Neural progenitor cell (in vitro differentiated cells): ENCODE data around the gene LMO1. TPM values are rescaled to one million over a fixed set of nuclear protein-coding genes. Genes with fewer than 3 reads are reported as not detected.

Source experiments
- DNase-seq: peaks from one replicate; pipeline ENCODE4 v3.0.0-alpha.2; 2016; ENCODE audit warnings: low spot score
- H2AFZ ChIP-seq: fragments of 200-600 bp; sonication (generic); replicated peaks from 2 replicates; pipeline ENCODE4 v1.6.1; 2016; ENCODE audit warnings: antibody characterized with exemption
- H3F3A ChIP-seq: fragments of 200-600 bp; sonication (generic); 2 replicates; pipeline ENCODE4 v1.6.1; 2016; ENCODE audit warnings: antibody characterized with exemption, low read depth
- H3K27ac ChIP-seq: fragments of 200-600 bp; sonication (generic); 2 replicates; pipeline ENCODE4 v1.5.1; 2016; ENCODE audit warnings: mild to moderate bottlenecking
- H3K27me3 ChIP-seq: fragments of 200-600 bp; sonication (generic); 2 replicates; pipeline ENCODE4 v1.6.1; 2016; ENCODE audit warnings: mild to moderate bottlenecking, moderate library complexity
- H3K36me3 ChIP-seq: fragments of 200-600 bp; sonication (generic); 2 replicates; pipeline ENCODE4 v1.5.1; 2016
- H3K4me1 ChIP-seq: fragments of 200-600 bp; sonication (generic); 2 replicates; pipeline ENCODE4 v1.6.1; 2016; ENCODE audit warnings: mixed run types
- H3K4me2 ChIP-seq: fragments of 200-600 bp; sonication (generic); 2 replicates; pipeline ENCODE4 v1.6.1; 2016
- H3K4me3 ChIP-seq: fragments of 200-600 bp; sonication (generic); 2 replicates; pipeline ENCODE4 v1.5.1; 2016
- H3K79me2 ChIP-seq: fragments of 200-600 bp; sonication (generic); 2 replicates; pipeline ENCODE4 v1.6.1; 2016; ENCODE audit warnings: low read depth
- H3K9ac ChIP-seq: fragments of 200-600 bp; sonication (generic); 2 replicates; pipeline ENCODE4 v1.6.1; 2016
- H3K9me3 ChIP-seq: fragments of 200-600 bp; sonication (generic); 2 replicates; pipeline ENCODE4 v1.5.1; 2016; ENCODE audit warnings: low read depth
- H4K20me1 ChIP-seq: fragments of 200-600 bp; sonication (generic); 2 replicates; pipeline ENCODE4 v1.6.1; 2016; ENCODE audit warnings: low read depth
- H3K27ac Mint-ChIP-seq: 3 replicates; pipeline ENCODE4 v1.8.0; 2021; ENCODE audit warnings: mixed read lengths
- H3K27me3 Mint-ChIP-seq: 2 replicates; pipeline ENCODE4 v1.8.0; 2022; ENCODE audit warnings: low read depth, mild to moderate bottlenecking, inconsistent platforms, moderate library complexity, mixed read lengths; ENCODE audit not compliant: insufficient read depth
- H3K36me3 Mint-ChIP-seq: 3 replicates; pipeline ENCODE4 v1.8.0; 2021; ENCODE audit warnings: mixed read lengths
- H3K4me1 Mint-ChIP-seq: 3 replicates; pipeline ENCODE4 v1.8.0; 2021; ENCODE audit warnings: mixed read lengths
- H3K4me3 Mint-ChIP-seq: 3 replicates; pipeline ENCODE4 v1.8.0; 2021; ENCODE audit warnings: mild to moderate bottlenecking, moderate library complexity, mixed read lengths
- H3K9me3 Mint-ChIP-seq: 3 replicates; pipeline ENCODE4 v1.8.0; 2020; ENCODE audit warnings: mixed read lengths
- CTCF ChIP-seq: fragments of 200-600 bp; sonication (generic); IDR thresholded peaks from 2 replicates; pipeline ENCODE4 v1.5.1; 2017; ENCODE audit warnings: antibody characterized with exemption, mild to moderate bottlenecking
- EZH2 ChIP-seq: fragments of 200-600 bp; sonication (generic); IDR thresholded peaks from 2 replicates; pipeline ENCODE4 v1.6.1; 2017; ENCODE audit warnings: antibody characterized with exemption, mild to moderate bottlenecking, moderate library complexity
- EZH2phosphoT487 ChIP-seq: fragments of 200-600 bp; sonication (generic); IDR thresholded peaks from 2 replicates; pipeline ENCODE4 v1.6.1; 2017; ENCODE audit warnings: antibody characterized with exemption
- total RNA-seq: library from RNA; depleted of rRNA; stranded (reverse); fragments of >200 nt; gene quantifications from 2 replicates; pipeline ENCODE4 v1.2.3, GENCODE V29; 2015; ENCODE audit warnings: low replicate concordance

Gene LMO1
- total RNA-seq, 1 donor from 2014 or later = 2.9 TPM

GRCh38 chr11:8178297-8178696, 85.4 kb downstream of the LMO1 start:
- Histone ChIP-seq H3K4me1 (peaks cover 16% of the 10 kb centered on the region), H3F3A (peaks cover 16% of the 10 kb centered on the region), H3K4me2 (no peak overlapping the region), H2AFZ (peak overlapping the region; percentile 60), H3K36me3 (no peaks in the 10 kb centered on the region), H3K4me3 (no peak overlapping the region), H4K20me1 (no peaks in the 10 kb centered on the region), H3K9ac (no peak overlapping the region), H3K27me3 (no peaks in the 10 kb centered on the region), H3K27ac (no peak overlapping the region), H3K79me2 (no peaks in the 10 kb centered on the region), H3K9me3 (no peaks in the 10 kb centered on the region)
- Mint-ChIP-seq H3K27me3 (peaks cover 3% of the 10 kb centered on the region), H3K4me3 (no peak overlapping the region), H3K36me3 (no peaks in the 10 kb centered on the region), H3K27ac (no peak overlapping the region), H3K4me1 (no peaks in the 10 kb centered on the region), H3K9me3 (no peaks in the 10 kb centered on the region)
- no peak for TF ChIP-seq CTCF
- no peak for TF ChIP-seq EZH2phosphoT487
- TF ChIP-seq EZH2 = no peak
- DNase-seq = peak; percentile 13

GRCh38 chr11:8177136-8177535, 86.5 kb downstream of the LMO1 start:
- no peaks in the 10 kb centered on the region for H4K20me1 ChIP-seq
- Mint-ChIP-seq H3K27ac (no peak overlapping the region), H3K27me3 (peaks cover 3% of the 10 kb centered on the region), H3K9me3 (no peaks in the 10 kb centered on the region), H3K4me3 (no peak overlapping the region), H3K4me1 (no peaks in the 10 kb centered on the region), H3K36me3 (no peaks in the 10 kb centered on the region)
- H3K9ac ChIP-seq = no peak overlapping the region
- DNase-seq = no peak
- no peaks in the 10 kb centered on the region for H3K27me3 ChIP-seq
- peaks cover 16% of the 10 kb centered on the region for H3K4me1 ChIP-seq
- peak overlapping the region; percentile 38 for H2AFZ ChIP-seq
- H3K9me3 ChIP-seq = no peaks in the 10 kb centered on the region
- H3F3A ChIP-seq = peaks cover 16% of the 10 kb centered on the region
- no peak overlapping the region for H3K27ac ChIP-seq
- no peak overlapping the region for H3K4me3 ChIP-seq
- H3K79me2 ChIP-seq = no peaks in the 10 kb centered on the region
- H3K36me3 ChIP-seq = no peaks in the 10 kb centered on the region
- no peak for TF ChIP-seq EZH2phosphoT487
- TF ChIP-seq CTCF = no peak
- no peak for TF ChIP-seq EZH2
- no peak overlapping the region for H3K4me2 ChIP-seq

Other genes with a start within 250 kb of the LMO1 start
- 28.7 and 41.3 TPM in 2 replicates for gene TUB, start 182.7 kb downstream of the LMO1 start, total RNA-seq
- gene RIC3, start 94.9 kb downstream of the LMO1 start, total RNA-seq = 29.5 and 33.7 TPM in 2 replicates